Breast epithelium (tissue), 3 donors: ENCODE measurements around the gene NSUN5.

Experiments
- CTCF ChIP-seq, 3 donors: fragments of 450-650 bp; IDR thresholded peaks; one replicate each; pipeline ENCODE4 v1.5.1; 2016 to 2017; ENCODE audit warnings: antibody characterized with exemption in 3 of 3, mild to moderate bottlenecking in 3 of 3, moderate library complexity in 3 of 3
- POLR2A ChIP-seq: fragments of 450-650 bp; IDR thresholded peaks from one replicate; pipeline ENCODE4 v1.6.1; 2016; ENCODE audit warnings: antibody characterized with exemption, mild to moderate bottlenecking, moderate library complexity
- POLR2AphosphoS5 ChIP-seq, 3 donors: sonication (generic); formaldehyde crosslinking; IDR thresholded peaks; one replicate each; pipeline ENCODE4 v1.6.1; 2017; ENCODE audit warnings: antibody characterized with exemption in 3 of 3

GRCh38 chr7:73313521-73313906 is 4.9 kb upstream of the NSUN5 start:
- TF ChIP-seq CTCF (IDR thresholded peaks at IDR 0.05) (no peak), POLR2A (no peak), POLR2AphosphoS5 (IDR thresholded peaks at IDR 0.05) (no peak)
